IMR-90 (cell line): ENCODE measurements around the gene BMP2K. TPM values are rescaled to one million over a fixed set of nuclear protein-coding genes. Genes with fewer than 3 reads are reported as not detected.

ENCODE experiments used
- ATAC-seq: fragments of 200-7000 bp; cut with Tn5 transposase; 2 replicates; pipeline ENCODE4 v1.9.1; 2020; ENCODE audit warnings: low read depth, mild to moderate bottlenecking, moderate library complexity
- BruUV-seq: library from RNA; stranded (reverse); fragments of 400-500 nt; replicated peaks from 2 replicates; lab custom pipeline; 2021; lab: Mats Ljungman, UMichigan
- CTCF ChIA-PET: fragments of 300-600 bp; formaldehyde crosslinking; extraction: SDS; loops from one replicate; lab custom pipeline; 2021; ENCODE audit warnings: antibody characterized with exemption; lab: Yijun Ruan, JAX
- POLR2A ChIA-PET: fragments of 300-600 bp; sonication (Branson Sonifier 250); formaldehyde crosslinking; loops from one replicate; lab custom pipeline; 2022; ENCODE audit warnings: antibody characterized with exemption; ENCODE audit not compliant: unreplicated experiment; lab: Charles Lee
- DNase-seq: peaks from one replicate; pipeline ENCODE4 v3.0.0; 2013
- H2AFZ ChIP-seq: replicated peaks from 2 replicates; pipeline ENCODE3; 2013; ENCODE audit warnings: low read length, mild to moderate bottlenecking; ENCODE audit not compliant: poor library complexity
- H2AK5ac ChIP-seq: 2 replicates; pipeline ENCODE4 v1.6.1; 2013; ENCODE audit warnings: low read depth, low read length, inconsistent platforms
- H2AK9ac ChIP-seq: replicated peaks from 2 replicates; pipeline ENCODE3; 2013; ENCODE audit warnings: mild to moderate bottlenecking, low read depth, low read length, moderate library complexity; ENCODE audit not compliant: poor library complexity
- H2BK120ac ChIP-seq: 2 replicates; pipeline ENCODE4 v1.6.1; 2013; ENCODE audit warnings: low read depth, low read length, inconsistent platforms
- H2BK15ac ChIP-seq: 3 replicates; pipeline ENCODE4 v1.6.1; 2013; ENCODE audit warnings: low read depth, low read length, inconsistent platforms
- H2BK20ac ChIP-seq: 2 replicates; pipeline ENCODE4 v1.6.1; 2013; ENCODE audit warnings: low read depth, mild to moderate bottlenecking, inconsistent platforms, low read length, moderate library complexity
- H2BK5ac ChIP-seq: 2 replicates; pipeline ENCODE4 v1.6.1; 2013; ENCODE audit warnings: mild to moderate bottlenecking, low read depth, low read length, inconsistent platforms; ENCODE audit not compliant: poor library complexity, severe bottlenecking
- H3K14ac ChIP-seq: replicated peaks from 2 replicates; pipeline ENCODE4 v1.6.1; 2013; ENCODE audit warnings: low read depth, low read length, inconsistent platforms
- H3K18ac ChIP-seq: 2 replicates; pipeline ENCODE4 v1.6.1; 2013; ENCODE audit warnings: low read depth, low read length, control low read depth
- H3K23ac ChIP-seq: 2 replicates; pipeline ENCODE4 v1.6.1; 2013; ENCODE audit warnings: low read depth, low read length, inconsistent platforms
- H3K27ac ChIP-seq: 2 replicates; pipeline ENCODE4 v1.5.1; 2013; ENCODE audit warnings: mild to moderate bottlenecking, control low read depth, low read length; ENCODE audit not compliant: insufficient read depth
- H3K27me3 ChIP-seq: 2 replicates; pipeline ENCODE4 v1.6.1; 2013; ENCODE audit warnings: low read length; ENCODE audit not compliant: control insufficient read depth, insufficient read depth
- H3K36me3 ChIP-seq: 2 replicates; pipeline ENCODE4 v1.6.1; 2013; ENCODE audit warnings: low read length, mixed read lengths; ENCODE audit not compliant: control insufficient read depth, insufficient read depth
- H3K4ac ChIP-seq: 2 replicates; pipeline ENCODE4 v1.6.1; 2013; ENCODE audit warnings: low read depth, low read length, inconsistent platforms
- H3K4me1 ChIP-seq: 2 replicates; pipeline ENCODE4 v1.6.1; 2013; ENCODE audit warnings: low read length, mixed read lengths; ENCODE audit not compliant: control insufficient read depth, insufficient read depth
- H3K4me2 ChIP-seq: 2 replicates; pipeline ENCODE4 v1.6.1; 2013; ENCODE audit warnings: low read depth, mild to moderate bottlenecking, control low read depth, low read length, moderate library complexity
- H3K4me3 ChIP-seq: 2 replicates; pipeline ENCODE4 v1.5.1; 2013; ENCODE audit warnings: low read depth, mild to moderate bottlenecking, control low read depth, low read length, moderate library complexity; ENCODE audit not compliant: insufficient read depth
- H3K56ac ChIP-seq: 2 replicates; pipeline ENCODE4 v1.6.1; 2013; ENCODE audit warnings: low read length, inconsistent platforms; ENCODE audit not compliant: insufficient read depth; ENCODE audit errors: extremely low read depth
- H3K79me1 ChIP-seq, 2 experiments: 2 replicates each; pipeline ENCODE4 v1.6.1; 2013; ENCODE audit warnings: low read length in 2 of 2, inconsistent platforms in 1 of 2, low read depth in 1 of 2
- H3K9ac ChIP-seq: 2 replicates; pipeline ENCODE4 v1.6.1; 2013; ENCODE audit warnings: low read depth, low read length, control low read depth
- H3K9me1 ChIP-seq: 2 replicates; pipeline ENCODE4 v1.6.1; 2013; ENCODE audit warnings: low read length, inconsistent platforms; ENCODE audit not compliant: insufficient read depth
- H3K9me3 ChIP-seq: 2 replicates; pipeline ENCODE4 v1.6.1; 2013; ENCODE audit warnings: low read length; ENCODE audit not compliant: control insufficient read depth, insufficient read depth
- H4K20me1 ChIP-seq: 2 replicates; pipeline ENCODE4 v1.6.1; 2013; ENCODE audit warnings: low read length, inconsistent platforms; ENCODE audit not compliant: insufficient read depth
- H4K5ac ChIP-seq: 2 replicates; pipeline ENCODE4 v1.6.1; 2013; ENCODE audit warnings: mild to moderate bottlenecking, low read depth, low read length, control low read depth
- H4K8ac ChIP-seq, 2 experiments: 2 replicates each; pipeline ENCODE4 v1.6.1; 2013; ENCODE audit warnings: low read depth in 2 of 2, low read length in 2 of 2, control low read depth in 1 of 2, inconsistent platforms in 1 of 2
- H4K91ac ChIP-seq: 2 replicates; pipeline ENCODE4 v1.6.1; 2013; ENCODE audit warnings: low read depth, low read length, inconsistent platforms; ENCODE audit not compliant: insufficient read depth
- BHLHE40 ChIP-seq: fragments of 150-350 bp; IDR thresholded peaks from 2 replicates; pipeline ENCODE4 v1.6.1; 2016; ENCODE audit warnings: mild to moderate bottlenecking, low read depth, low read length
- CEBPB ChIP-seq: IDR thresholded peaks from 2 replicates; pipeline ENCODE4 v1.6.1; 2012; ENCODE audit warnings: low read depth, low read length, improper control_type of control experiment
- CHD1 ChIP-seq: IDR thresholded peaks from 2 replicates; pipeline ENCODE4 v1.6.1; 2012; ENCODE audit warnings: low read depth, low read length, improper control_type of control experiment
- CTCF ChIP-seq: conservative IDR thresholded peaks from 2 replicates; pipeline ENCODE4 v1.5.1; 2012; ENCODE audit warnings: mild to moderate bottlenecking, low read depth, low read length, improper control_type of control experiment
- ELK1 ChIP-seq: fragments of 150-350 bp; IDR thresholded peaks from 2 replicates; pipeline ENCODE4 v1.6.1; 2016; ENCODE audit warnings: low read depth, mild to moderate bottlenecking, low read length, moderate library complexity, borderline replicate concordance
- FOS ChIP-seq: fragments of 150-350 bp; IDR thresholded peaks from 2 replicates; pipeline ENCODE4 v1.6.1; 2016; ENCODE audit warnings: low read depth, low read length
- MAFK ChIP-seq: IDR thresholded peaks from 2 replicates; pipeline ENCODE4 v1.6.1; 2012; ENCODE audit warnings: low read depth, low read length, improper control_type of control experiment
- MAZ ChIP-seq: IDR thresholded peaks from 2 replicates; pipeline ENCODE4 v1.6.1; 2012; ENCODE audit warnings: low read depth, mild to moderate bottlenecking, low read length, improper control_type of control experiment, moderate library complexity, borderline replicate concordance
- MXI1 ChIP-seq: IDR thresholded peaks from 2 replicates; pipeline ENCODE4 v1.6.1; 2012; ENCODE audit warnings: low read depth, mild to moderate bottlenecking, low read length, moderate library complexity, borderline replicate concordance
- NFE2L2 ChIP-seq: fragments of 150-350 bp; IDR thresholded peaks from 2 replicates; pipeline ENCODE4 v1.6.1; 2016; ENCODE audit warnings: low read depth, mild to moderate bottlenecking, low read length
- POLR2A ChIP-seq: IDR thresholded peaks from 2 replicates; pipeline ENCODE4 v1.6.1; 2012; ENCODE audit warnings: mild to moderate bottlenecking, low read depth, low read length
- RAD21 ChIP-seq: IDR thresholded peaks from 2 replicates; pipeline ENCODE4 v1.6.1; 2012; ENCODE audit warnings: low read length, improper control_type of control experiment
- RCOR1 ChIP-seq: IDR thresholded peaks from 2 replicates; pipeline ENCODE4 v1.6.1; 2012; ENCODE audit warnings: mild to moderate bottlenecking, low read length, improper control_type of control experiment; ENCODE audit not compliant: insufficient replicate concordance
- RFX5 ChIP-seq: IDR thresholded peaks from 2 replicates; pipeline ENCODE4 v1.8.0; 2012; ENCODE audit warnings: low read depth, mild to moderate bottlenecking, low read length, moderate library complexity
- SMC3 ChIP-seq: fragments of 150-350 bp; IDR thresholded peaks from 2 replicates; pipeline ENCODE4 v1.6.1; 2016; ENCODE audit warnings: low read depth, mild to moderate bottlenecking, antibody characterized with exemption, low read length, moderate library complexity
- USF2 ChIP-seq: fragments of 150-350 bp; IDR thresholded peaks from 2 replicates; pipeline ENCODE4 v1.6.1; 2017; ENCODE audit warnings: mild to moderate bottlenecking, antibody characterized with exemption, low read length, low read depth
- WGBS, 2 experiments: methylation state at CpG; one replicate each; pipeline versions ENCODE4 v1.1.5 to v1.1.7; 2013; ENCODE audit warnings: missing lambda C conversion rate in 2 of 2; ENCODE audit not compliant: insufficient read length in 1 of 2; ENCODE audit errors: extremely low coverage in 2 of 2; 5-methylcytosine and 5-hydroxymethylcytosine counted together
- dilution Hi-C: fragments of 300-500 bp; cut with HindIII; formaldehyde crosslinking; loops from one replicate; pipeline ENCODE4 v1.14.3; 2018; ENCODE audit warnings: low sequenced_read_pairs; ENCODE audit not compliant: unreplicated experiment
- in situ Hi-C: fragments of 300-500 bp; cut with MboI; formaldehyde crosslinking; loops from 3 replicates; pipeline ENCODE4 v1.14.3; 2019; ENCODE audit warnings: low sequenced_read_pairs, inconsistent platforms, mixed read lengths
- intact Hi-C: fragments of 100-400 bp; cut with micrococcal nuclease; formaldehyde crosslinking; loops from 2 replicates; pipeline ENCODE4 v1.10.0; 2022
- polyA plus RNA-seq, 3 experiments: library from polyadenylated mRNA; depleted of rRNA; stranded (reverse); fragments of >200 nt; gene quantifications; 2 replicates each; pipeline ENCODE4 v1.2.3, GENCODE V29; 2012; ENCODE audit warnings: low replicate concordance in 1 of 3
- total RNA-seq: library from RNA; depleted of rRNA; stranded (reverse); fragments of >200 nt; gene quantifications from 2 replicates; pipeline ENCODE4 v1.2.3, GENCODE V29; 2012

Gene BMP2K
- total and polyA plus RNA-seq, 2 of the 4 experiments (the other 2 are of a cell fraction) = 15.8 to 46.1 TPM

GRCh38 chr4:78811034-78811433 lies 34.9 kb downstream of the BMP2K start:
- POLR2A ChIA-PET = no interaction called here
- no peaks in the 10 kb centered on the region for H3K27me3 ChIP-seq

More at GRCh38 chr4:78811034-78811433, 34.9 kb downstream of the BMP2K start:
- CTCF ChIA-PET = interaction anchor here (0.6 to 1.3 kb wide), 3 partner anchors 23 to 342 kb away, joined by 3 to 6 read pairs (median 3); no protein-coding TSS in a partner anchor
- H3K4me3 ChIP-seq = no peak overlapping the region
- dilution Hi-C loops = no loop called here
- TF ChIP-seq USF2 (no peak), MAZ (no peak), RAD21 (no peak), POLR2A (no peak), CEBPB (no peak), ELK1 (no peak), MXI1 (no peak), CTCF (no peak), MAFK (no peak), NFE2L2 (no peak), RFX5 (no peak), FOS (no peak), RCOR1 (no peak), CHD1 (no peak), SMC3 (no peak), BHLHE40 (no peak)
- peak overlapping the region; percentile 62; the same call in 1 of the 2 replicates for H3K4me2 ChIP-seq
- no CpG with 5 or more reads among the region's 2 CpGs for WGBS, 2 experiments
- in situ Hi-C loops = no loop called here
- H3K27ac ChIP-seq = no peak overlapping the region
- H2AFZ ChIP-seq = no peak overlapping the region
- no peak overlapping the region for H2BK20ac ChIP-seq
- no peak overlapping the region for H3K9ac ChIP-seq
- no peak overlapping the region for H3K4ac ChIP-seq
- H4K91ac ChIP-seq = no peak overlapping the region
- no peak overlapping the region for H2BK5ac ChIP-seq
- no peak overlapping the region for H3K18ac ChIP-seq
- peaks cover 35% of the 10 kb centered on the region for H4K20me1 ChIP-seq
- H2AK9ac ChIP-seq = no peak overlapping the region
- no peak overlapping the region for H3K56ac ChIP-seq
- no TSS peak for BruUV-seq
- no peak overlapping the region for H3K14ac ChIP-seq
- DNase-seq (peak; percentile 29), ATAC-seq (peak; percentile 88)
- no peak overlapping the region for H3K23ac ChIP-seq
- peaks cover 8% of the 10 kb centered on the region for H3K4me1 ChIP-seq
- peaks cover 2% of the 10 kb centered on the region for H3K9me1 ChIP-seq
- no peak overlapping the region for H2BK15ac ChIP-seq
- H2AK5ac ChIP-seq = no peak overlapping the region
- H3K9me3 ChIP-seq = peaks cover 4% of the 10 kb centered on the region
- peaks cover 25 to 54% of the 10 kb centered on the region in 2 experiments for H3K79me1 ChIP-seq
- no peak overlapping the region for H2BK120ac ChIP-seq
- H4K8ac ChIP-seq = no peak overlapping the region
- no peak overlapping the region for H4K5ac ChIP-seq
- intact Hi-C loops = loop anchor here (5.0 kb wide), 1 partner anchor 34 kb away; the partner anchor contains the start of gene BMP2K
- H3K36me3 ChIP-seq = no peaks in the 10 kb centered on the region
